T47D (cell line): Measurements from ENCODE around the gene TAF1D.

Source experiments
- DNase-seq, 2 experiments: peaks; one replicate each; pipeline versions ENCODE4 v3.0.0 to v3.0.0-alpha.2; 2011 to 2012; ENCODE audit warnings: low read depth in 1 of 2, low spot score in 1 of 2
- JUND ChIP-seq: IDR thresholded peaks from 2 replicates; pipeline ENCODE4 v1.6.1; 2012; ENCODE audit warnings: low read depth
- in situ Hi-C: cut with HindIII; loops from 2 replicates; pipeline ENCODE4 v1.10.0; 2016; ENCODE audit warnings: low sequenced_read_pairs, low pct_unique_long_range_greater_than_20kb

TAF1D gene

DNA sequence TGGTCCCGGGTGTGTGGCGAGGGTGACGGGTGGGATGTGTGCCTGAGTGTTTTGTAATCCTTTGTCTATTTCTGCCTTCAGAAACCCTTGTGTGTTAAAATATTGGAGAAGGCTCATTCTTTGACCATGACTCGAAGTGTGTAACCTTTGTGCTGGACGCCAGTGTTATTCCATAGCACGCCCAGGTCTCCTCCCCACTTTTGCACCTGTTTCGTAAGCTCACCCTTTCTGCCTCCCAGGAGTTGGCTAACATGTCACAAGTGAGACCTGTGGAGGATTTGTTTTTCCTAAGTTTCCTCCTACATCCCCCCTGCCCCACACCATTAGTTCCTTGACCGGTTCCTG, 559 bp upstream of the TAF1D start:
- peak; percentile 83 to 92 for DNase-seq
- in situ Hi-C loops: no loop called here
- TF ChIP-seq JUND: no peak

DNA sequence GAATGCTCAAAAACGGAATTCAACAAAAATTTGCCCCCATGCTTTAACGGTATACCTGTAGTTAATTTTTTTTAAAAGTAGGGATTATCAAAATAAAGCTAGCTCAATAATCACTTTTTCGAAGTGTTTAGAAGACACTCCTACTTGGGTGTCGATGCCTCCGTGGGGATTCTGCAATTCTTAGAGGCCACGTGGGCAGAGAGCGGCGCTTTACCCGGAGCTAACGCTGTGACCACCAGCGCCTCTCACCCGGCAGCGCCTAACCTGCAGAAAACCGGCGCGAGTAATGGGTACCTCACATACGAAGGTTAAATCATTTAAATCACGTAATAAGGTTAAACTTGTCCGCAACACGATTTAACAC, 583 bp downstream of the TAF1D start:
- in situ Hi-C loops: no loop called here
- TF ChIP-seq JUND: no peak
- peak; percentile 46 to 79 for DNase-seq

DNA sequence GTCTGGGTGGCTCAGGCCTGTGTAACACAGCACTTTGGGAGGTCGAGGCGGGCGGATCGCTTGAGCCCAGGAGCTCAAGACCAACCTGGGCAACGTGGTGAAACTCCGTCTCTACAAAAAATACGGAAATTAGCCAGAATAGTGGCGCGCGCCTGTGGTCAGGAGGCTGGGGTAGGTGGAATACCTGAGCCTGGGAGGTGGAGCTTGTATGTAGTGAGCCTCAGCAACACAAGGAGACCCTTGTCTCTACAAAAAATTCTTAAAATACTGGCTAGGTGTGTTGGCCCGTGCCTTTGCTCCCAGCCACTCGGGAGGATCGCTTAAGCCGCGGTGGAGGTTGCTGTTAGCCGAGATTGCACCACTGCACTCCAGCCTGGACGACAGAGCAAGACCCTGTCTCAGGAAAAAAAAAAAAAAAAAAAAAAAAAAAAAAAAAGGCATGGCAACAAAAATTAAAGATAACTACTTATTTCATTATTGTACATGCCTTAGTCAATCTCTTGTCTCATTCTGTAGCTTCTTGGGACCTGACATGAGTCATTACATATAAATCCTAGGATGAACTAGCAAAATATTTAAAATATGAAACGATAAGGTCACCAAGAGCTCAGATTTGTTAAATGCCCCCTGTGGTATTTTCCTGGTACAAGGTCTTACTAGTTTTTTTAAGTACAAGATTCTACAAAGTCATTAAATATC, 1.1 kb downstream of the TAF1D start:
- TF ChIP-seq JUND: no peak
- in situ Hi-C loops: no loop called here
- peak in 1 of 2 experiments; percentile 55 for DNase-seq

DNA sequence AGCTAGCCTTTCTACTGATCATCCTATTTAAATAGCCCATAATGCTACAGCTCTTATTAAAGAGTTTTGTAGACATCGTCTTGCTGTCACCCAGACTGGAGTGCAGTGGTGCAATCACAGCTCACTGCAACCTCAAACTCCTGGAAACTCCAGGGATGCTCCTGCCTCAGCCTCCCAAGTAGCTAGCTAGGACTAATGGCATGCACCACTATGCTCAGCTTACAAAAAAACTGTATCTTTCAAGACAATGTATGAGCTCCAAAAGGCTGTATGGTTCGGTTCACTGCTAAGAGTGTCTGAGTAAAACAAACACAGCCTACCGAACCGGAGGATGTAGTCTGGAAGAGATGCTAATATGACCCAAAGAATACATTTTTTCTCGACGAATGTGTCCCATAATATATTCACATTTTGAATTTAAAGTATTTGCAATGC, 2.6 kb downstream of the TAF1D start:
- no peak for DNase-seq
- TF ChIP-seq JUND: no peak
- in situ Hi-C loops: no loop called here

DNA sequence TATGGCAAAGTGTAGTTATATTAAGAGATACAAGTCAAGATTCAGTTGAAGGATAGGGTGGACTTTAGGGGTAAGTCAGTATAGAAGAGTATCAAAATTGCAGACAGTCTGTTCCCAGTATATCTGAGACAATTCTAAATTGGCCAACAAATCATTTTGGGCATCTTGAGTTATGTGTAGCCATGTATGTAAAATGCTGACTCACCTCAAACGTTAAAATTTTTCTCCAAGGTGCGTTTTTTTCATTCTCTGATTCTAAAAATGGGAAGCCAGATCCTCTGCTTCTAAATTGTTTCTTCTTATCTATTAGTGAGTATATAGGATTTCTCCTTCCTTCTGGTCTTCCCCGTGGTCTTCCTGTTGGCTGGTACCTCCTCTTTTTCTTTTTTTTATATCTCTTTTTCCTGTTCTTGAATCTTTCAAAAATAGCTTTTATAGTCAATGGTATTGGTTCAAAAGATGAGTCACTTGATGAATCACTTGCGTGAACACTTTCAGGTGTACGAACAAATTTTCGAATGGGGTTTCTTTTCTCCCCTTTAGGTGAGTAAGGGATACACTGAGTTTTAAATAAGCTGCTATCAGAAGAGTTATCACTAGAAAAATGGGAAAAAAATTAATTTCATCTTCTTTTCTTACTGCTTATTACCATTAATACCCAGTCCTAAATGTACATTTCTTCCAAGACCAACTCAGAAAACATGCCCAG, 3.2 kb downstream of the TAF1D start:
- no peak for TF ChIP-seq JUND
- DNase-seq: no peak
- in situ Hi-C loops: no loop called here

DNA sequence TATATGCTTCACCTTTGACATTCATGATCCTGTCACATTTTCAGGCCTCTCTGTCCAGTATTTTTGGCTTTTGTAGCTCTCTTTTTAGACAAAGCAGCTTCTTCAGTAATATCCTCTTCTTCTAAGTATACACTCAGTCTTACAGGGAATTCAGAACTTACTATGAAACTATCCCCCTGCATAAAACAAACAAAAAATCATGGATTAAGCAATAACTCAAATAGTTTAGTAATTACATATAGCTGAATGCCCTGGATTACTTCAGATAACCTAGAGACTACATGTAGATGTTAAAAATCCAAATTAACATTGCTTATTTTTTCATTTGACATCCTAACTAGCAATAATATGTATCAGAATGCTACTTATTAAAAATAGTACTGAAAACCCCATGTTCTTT, 5.2 kb downstream of the TAF1D start:
- in situ Hi-C loops: no loop called here
- DNase-seq: no peak
- no peak for TF ChIP-seq JUND

DNA sequence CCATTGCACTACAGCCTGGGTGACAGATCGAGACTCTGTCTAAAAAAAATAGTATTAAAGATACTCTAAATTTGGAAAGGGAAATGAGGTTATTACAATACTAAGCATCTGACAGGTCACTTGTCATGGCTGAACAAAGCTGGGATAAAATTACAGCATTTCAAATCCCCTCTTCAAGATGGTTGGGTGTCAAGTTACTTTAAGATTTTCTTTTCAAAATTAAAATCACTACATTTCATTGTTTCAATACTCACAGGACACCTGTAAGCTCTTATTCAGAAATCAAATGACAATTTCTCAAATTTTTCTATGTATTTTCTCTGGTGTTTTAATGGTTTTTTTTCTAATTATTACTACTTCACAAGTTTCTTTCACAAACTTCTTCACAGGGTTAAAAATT, 5.7 kb downstream of the TAF1D start:
- DNase-seq: no peak
- in situ Hi-C loops: no loop called here

DNA sequence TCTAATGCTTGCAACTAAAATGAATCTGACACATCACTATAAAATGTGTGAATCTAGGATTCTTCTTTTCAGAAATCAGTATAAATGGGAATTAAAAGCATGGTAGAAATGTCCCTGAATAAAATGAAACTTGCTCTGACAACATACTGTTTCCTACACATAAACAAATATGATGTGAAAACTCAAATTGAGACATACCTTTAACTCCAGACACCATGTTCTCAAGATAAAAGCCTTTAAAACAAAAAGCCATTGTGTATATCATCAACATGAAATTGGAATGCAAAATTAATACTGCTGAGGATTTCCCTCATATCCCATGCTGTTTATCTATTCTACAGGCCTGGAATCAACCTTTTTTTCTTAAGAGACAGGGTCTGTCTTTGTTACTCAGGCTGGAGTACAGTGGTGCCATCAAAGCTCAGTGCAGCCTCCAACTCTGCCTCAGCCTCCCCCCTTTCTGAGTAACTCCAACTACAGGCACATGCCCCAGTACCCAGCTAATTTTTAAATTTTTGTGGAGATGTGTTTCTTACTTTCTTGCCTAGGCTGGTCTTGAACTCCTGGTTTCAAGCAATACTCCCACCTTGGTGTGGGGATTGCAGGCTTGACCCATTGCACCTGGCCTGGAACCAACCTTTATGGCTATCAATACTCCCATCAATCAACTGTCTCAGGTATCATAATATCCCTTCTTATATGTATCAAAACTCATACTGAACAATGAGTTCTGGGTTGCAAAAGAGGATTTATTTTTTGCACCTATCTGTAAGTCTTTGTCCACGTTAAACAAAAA, 6.7 kb downstream of the TAF1D start:
- no peak for DNase-seq
- in situ Hi-C loops: no loop called here

More for the DNA sequence above, 5.7 kb downstream of the TAF1D start:
- no peak for TF ChIP-seq JUND

DNA sequence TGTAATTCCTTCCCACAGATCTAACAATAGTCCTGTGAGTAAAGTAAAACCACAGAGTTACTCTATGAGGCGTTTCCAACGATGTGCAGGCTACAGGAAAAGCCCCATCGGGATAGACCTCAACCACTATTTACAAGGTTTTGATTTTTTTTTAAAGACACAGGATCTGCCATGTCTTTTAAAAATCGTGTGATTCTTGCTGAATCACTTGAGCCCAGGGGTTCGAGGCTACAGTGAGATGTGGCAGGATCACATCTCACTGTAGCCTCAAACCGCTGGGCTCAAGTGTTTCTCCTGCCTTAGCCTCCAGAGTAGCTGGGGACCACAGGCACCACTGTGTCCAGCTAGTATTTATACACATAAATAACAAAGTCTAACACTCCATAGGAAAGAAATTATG, 7.8 kb downstream of the TAF1D start:
- in situ Hi-C loops: no loop called here
- DNase-seq: no peak
- no peak for TF ChIP-seq JUND

More for the DNA sequence above, 6.7 kb downstream of the TAF1D start:
- TF ChIP-seq JUND: no peak

DNA sequence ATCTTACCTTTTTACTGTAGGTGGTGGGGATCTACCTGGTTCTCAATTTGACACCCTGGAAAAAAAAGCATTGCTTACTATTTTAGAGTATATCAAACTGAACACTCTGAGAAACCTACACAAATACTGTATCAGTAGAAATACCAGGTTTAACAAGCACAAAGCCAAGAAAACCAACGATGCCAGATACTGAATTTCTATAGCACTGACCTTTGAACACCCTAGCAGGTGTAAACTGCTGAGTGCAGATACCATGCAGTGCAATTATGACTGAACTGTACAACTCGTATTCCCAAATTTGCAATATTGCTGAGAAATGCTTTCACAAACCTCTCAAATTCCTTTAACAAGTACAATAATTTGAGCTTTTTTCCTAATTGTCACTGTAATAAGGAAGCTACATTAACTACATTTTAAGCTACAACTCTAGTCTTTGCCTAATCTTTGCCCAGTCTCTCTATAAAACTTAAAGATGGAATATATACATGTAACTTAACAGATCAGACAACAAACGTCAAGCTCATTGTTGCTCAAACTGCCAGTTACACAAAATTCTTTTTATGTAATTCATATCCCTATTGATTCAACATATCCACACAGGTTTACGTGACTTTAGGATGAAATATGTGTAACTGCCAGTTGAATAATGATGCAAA, 8.9 kb downstream of the TAF1D start:
- DNase-seq: no peak
- no peak for TF ChIP-seq JUND
- in situ Hi-C loops: no loop called here

DNA sequence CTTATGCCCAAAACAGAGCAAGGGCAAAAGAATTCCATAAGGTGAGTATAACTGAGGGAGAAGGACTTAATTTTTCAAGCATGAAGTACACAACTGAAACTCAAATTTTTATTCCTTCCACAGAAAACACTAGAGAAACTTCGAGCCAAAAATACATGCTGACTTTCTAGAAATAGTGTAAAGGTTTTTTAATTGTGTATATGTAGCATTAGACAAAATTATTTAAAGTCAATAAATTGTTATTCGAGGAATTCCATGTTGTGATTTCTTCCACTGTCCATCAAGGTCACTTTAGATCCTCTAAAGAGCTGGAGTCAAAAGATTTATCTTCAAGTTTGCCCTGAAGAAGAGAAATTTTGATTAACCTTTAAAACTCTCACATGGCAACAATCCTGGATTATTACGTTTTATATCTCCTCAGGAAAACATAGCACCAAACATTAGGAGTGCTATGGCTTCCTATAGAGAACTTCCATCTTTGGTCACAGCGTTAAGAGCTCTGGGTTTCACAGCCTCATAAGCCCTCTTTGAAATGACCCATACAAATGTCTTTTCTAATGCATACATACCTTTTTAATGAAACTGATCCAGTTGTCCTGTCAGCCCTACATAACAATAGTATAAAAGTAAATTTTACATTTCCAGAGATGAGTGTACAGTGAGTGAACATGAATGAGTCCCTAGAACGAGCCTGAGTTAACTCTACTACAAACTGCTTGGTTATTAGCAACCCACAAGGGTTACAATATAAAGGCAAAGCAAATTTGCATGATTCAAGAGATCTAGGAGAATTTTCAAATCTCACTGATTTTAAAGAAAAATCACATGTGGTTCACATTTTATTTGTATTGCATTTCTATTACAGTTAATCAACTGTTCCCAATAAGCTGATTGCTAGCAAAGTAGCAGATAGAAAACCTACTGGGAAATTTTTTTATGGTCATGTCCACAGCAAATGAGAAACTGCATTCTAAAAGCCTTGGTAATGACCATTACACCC, 10.9 kb downstream of the TAF1D start:
- no peak for TF ChIP-seq JUND
- in situ Hi-C loops: no loop called here
- no peak for DNase-seq

DNA sequence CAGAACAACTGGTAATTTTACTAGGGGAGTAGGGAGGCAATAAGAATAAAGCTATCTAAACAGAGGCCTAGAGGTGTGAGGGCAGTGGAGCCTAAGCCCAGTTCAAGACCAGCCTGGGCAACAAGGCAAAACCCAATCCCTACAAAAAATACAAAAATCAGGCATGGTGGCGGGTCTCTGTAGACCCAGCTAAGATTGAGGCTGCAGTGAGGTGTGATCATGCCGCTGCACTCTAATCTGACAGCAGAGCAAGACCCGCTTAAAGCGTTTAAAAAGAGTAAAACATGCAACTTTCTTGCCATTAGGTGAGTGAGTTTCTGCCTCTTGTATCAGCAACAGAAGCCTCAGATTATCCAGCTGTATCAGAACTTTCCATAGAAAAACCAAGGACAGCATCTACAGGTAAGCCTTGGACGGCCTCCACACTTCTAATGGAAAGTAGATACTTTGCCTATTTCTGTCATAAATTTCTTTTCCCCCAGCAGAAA, 12.1 kb downstream of the TAF1D start:
- TF ChIP-seq JUND: no peak
- no peak for DNase-seq
- in situ Hi-C loops: no loop called here
